ENCODE results near the gene SH3GL2.

DNA sequence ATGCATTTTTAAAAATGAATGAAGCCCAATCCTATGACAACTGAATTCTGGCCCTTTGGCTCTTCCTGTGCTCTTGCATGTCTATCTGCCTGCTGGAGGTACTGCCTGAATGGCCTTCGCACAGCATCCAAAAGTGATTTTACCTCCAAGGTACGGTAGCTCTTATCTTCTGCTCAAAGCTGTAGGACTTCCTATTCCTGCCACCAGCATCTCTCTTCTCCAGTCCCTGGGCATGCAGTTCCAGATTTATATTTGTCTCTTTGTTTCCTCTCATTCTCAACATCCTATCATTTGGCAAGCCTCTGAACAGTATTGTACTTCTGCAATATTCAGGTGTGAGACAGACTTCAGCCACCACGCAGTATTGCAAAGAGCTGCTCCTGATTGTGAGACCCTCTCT lies 43.7 kb upstream of the SH3GL2 start:
- no peak for TF ChIP-seq CTCF (IDR thresholded peaks at IDR 0.05)
- no peak for TF ChIP-seq POLR2AphosphoS5 (IDR thresholded peaks at IDR 0.05)
- TF ChIP-seq EP300 (IDR thresholded peaks at IDR 0.05) = no peak
